Measurements from ENCODE around the gene MAP2. TPM values are rescaled to one million over a fixed set of nuclear protein-coding genes. Genes with fewer than 3 reads are reported as not detected.

The MAP2 gene
- polyA plus RNA-seq, 3 donors = 2.3 to 5.7 (median 3.0) TPM

DNA sequence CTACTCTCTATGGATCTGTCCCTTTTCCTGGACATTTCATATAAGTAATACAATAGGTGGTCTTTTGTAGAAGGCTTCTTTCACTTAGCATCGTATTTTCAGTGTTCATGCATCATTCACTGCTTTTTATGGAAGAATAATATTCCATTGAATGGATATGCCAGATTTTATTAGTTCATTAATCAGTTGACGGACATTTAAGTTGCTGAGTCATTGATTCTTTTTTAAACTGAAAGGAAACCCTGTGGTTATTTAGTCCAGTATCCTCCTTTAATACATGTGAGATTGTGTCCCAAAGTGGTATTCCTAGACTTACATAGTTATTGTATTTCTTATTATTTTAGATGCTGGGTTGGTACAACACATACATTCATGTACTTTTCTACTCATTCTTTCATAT lies 185.7 kb downstream of the MAP2 start:
- no peak overlapping the region for H3K27ac ChIP-seq (ENCODE audit: low read depth, low read length)
- 79 to 92% (median 80%) methylated on average over 2 of the region's 2 CpGs for WGBS, 3 donors

GRCh38 chr2:209610631-209611030 lies 186.8 kb downstream of the MAP2 start:
- WGBS, 3 donors = 84 to 98% (median 92%) methylated on average over 1 of the region's 1 CpG
- H3K27ac ChIP-seq (ENCODE audit: low read depth, low read length) = no peak overlapping the region

GRCh38 chr2:209613649-209614305 lies 189.9 kb downstream of the MAP2 start:
- WGBS, 3 donors = 60 to 76% (median 67%) methylated on average over 5 of the region's 5 CpGs
- no peak overlapping the region for H3K27ac ChIP-seq (ENCODE audit: low read depth, low read length)

GRCh38 chr2:209614690-209615369 lies 191.0 kb downstream of the MAP2 start:
- 40 to 64% (median 42%) methylated on average over 6 of the region's 6 CpGs for WGBS, 3 donors
- no peak overlapping the region for H3K27ac ChIP-seq (ENCODE audit: low read depth, low read length)

DNA sequence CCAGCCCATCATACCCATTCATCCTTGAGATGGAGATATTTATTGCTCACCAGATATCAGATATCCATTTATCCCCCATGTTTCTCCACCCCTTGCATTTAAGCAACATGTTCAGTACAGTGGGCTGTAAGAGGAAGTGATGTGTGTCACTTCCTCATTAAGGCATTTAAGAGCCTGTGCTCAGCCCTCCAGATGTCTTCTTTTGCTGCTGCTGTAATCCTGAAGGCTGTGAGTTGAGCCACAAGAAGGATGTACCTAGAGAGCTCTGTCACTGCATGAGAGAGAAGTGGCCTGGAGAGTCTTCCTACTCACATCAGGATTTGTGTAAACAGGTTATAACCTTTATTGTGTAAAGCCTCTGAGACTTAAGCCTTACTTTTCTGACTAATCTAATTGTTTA lies 195.9 kb downstream of the MAP2 start:
- no peak overlapping the region for H3K27ac ChIP-seq (ENCODE audit: low read depth, low read length)

GRCh38 chr2:209624192-209624938 lies 200.5 kb downstream of the MAP2 start:
- H3K27ac ChIP-seq (ENCODE audit: low read depth, low read length) = no peak overlapping the region
- 64 to 86% (median 82%) methylated on average over 4 of the region's 4 CpGs for WGBS, 3 donors

DNA sequence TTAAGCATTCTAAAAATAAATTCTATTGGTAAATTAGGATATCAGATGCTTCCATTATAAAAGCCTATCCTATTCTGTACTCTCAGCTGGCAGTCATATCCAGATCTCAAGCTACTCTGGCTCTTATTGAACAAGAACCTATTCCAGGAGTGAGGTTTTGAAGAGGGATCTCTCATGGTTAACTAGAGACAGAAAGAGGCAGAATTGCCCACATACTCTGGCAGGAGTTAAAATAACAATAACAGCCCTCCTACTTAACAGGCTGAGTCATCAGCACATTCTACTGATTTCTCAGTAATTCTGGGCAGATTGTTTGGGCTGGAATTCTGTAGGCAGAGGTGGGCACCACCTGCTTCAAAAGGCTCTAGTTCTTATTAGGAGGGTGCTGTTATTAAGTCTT lies 205.8 kb downstream of the MAP2 start:
- H3K27ac ChIP-seq (ENCODE audit: low read depth, low read length) = no peak overlapping the region

DNA sequence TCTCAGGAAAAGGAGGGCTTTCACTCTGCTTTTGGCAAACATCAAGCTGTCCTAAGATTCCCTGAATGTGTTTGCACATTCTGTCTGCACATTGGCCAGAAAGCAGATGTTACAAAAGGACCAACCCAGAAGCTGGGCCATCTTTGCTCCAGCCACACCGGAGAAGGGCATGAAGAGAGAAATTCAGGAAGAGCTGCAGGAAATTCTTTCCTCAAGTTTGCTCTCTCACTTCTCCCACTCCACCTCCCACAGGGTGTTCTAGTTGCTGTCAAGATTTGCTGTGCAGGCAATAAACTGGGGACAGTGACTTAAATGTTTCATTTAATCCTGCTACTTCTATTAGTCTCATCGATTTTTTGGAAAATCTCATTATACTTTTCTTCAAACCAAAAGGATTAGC lies 210.1 kb downstream of the MAP2 start:
- H3K27ac ChIP-seq (ENCODE audit: low read depth, low read length) = no peak overlapping the region
- WGBS, 3 donors = 69 to 80% (median 76%) methylated on average over 2 of the region's 2 CpGs

GRCh38 chr2:209636076-209636475 lies 212.2 kb downstream of the MAP2 start:
- no peak overlapping the region for H3K27ac ChIP-seq (ENCODE audit: low read depth, low read length)

DNA sequence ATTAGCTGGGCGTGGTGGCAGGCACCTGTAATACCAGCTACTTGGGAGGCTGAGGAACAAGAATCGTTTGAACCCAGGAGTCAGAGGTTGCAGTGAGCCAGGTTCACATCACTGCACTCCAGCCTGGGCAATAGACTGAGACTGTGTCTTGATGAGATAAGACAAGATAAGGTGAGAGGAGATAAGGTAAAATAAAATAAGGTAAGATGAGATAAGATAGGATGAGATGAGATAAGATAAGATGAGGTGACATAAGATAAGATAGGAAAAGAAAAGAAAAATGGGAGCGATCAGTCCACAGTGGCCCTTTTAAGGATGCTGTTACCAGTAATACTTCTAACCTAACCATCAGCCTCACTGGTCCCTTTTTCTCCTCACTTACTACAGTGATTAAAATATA lies 213.4 kb downstream of the MAP2 start:
- 78 to 83% (median 80%) methylated on average over 3 of the region's 3 CpGs for WGBS, 3 donors

DNA sequence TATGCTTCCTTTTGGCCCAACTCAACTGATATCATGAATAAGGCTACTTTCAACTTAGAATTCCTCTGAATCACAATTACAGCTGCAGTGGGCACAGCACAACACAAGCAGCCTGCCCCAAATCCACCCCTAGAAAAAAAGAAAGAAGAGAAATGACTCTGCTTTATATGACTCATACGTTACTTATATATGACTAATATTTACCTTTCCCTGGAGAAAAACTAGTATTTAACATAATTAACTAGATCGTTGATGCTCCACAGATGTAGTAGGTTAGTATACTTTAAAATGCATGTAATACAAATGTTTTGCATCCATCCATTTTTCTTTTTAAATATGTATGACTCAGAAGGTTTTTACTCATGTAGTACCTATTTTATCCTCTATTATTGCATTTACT lies 214.5 kb downstream of the MAP2 start:
- WGBS, 3 donors = 87 to 96% (median 88%) methylated on average over 2 of the region's 2 CpGs
- H3K27ac ChIP-seq (ENCODE audit: low read depth, low read length) = no peak overlapping the region

More for the DNA sequence above, 213.4 kb downstream of the MAP2 start:
- H3K27ac ChIP-seq (ENCODE audit: low read depth, low read length) = no peak overlapping the region

DNA sequence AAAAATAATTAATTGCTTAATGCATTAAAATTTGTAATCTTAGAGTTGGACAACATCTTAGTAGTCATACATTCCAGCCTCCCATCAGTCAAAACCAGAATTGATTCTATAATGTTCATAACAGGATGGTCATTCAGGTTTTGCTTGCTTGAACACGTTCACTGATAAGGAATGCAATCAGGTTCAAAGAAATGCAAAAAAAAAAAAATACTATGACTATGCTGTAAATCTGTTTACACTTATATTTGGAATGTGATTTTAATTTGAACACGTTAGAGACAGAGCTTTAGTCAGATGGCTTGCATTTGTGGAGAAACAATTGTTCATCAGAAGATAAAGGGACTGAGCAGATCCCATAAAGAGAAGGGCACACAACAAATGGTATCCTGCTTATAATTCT lies 216.5 kb downstream of the MAP2 start:
- H3K27ac ChIP-seq (ENCODE audit: low read depth, low read length) = no peak overlapping the region
- 36 to 79% (median 75%) methylated on average over 2 of the region's 2 CpGs for WGBS, 3 donors

DNA sequence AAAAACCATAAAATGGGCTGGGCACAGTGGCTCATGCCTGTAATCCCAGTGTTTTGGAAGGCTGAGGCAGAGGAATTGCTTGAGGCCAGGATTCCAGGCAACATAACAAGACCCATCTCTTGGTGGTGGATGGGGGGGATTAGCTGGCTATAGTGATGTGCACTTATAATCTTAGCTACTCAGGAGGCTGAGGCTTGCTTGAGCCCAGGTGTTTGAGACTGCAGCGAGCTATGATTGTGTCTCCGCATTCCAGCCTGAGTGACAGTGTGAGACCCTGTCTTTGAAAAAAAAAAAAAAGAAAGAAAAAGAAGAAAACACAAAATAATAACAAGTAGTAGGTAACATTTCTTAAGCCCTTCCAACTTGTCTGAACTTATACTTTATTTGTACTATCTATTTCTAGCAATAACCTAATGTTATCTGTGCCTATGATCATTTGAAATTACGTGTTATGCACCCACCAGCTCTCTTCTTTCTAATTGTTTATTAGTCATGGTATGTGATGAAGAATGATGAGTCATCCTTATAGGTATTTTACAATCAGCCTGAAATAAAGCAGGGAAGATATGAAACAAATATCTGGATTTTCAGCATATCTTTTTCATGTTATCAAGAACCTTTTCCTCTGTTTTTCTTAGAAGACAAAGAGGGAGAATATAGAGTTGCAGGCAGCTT lies 218.4 kb downstream of the MAP2 start:
- 82 to 96% (median 89%) methylated on average over 3 of the region's 3 CpGs for WGBS, 3 donors
- no peak overlapping the region for H3K27ac ChIP-seq (ENCODE audit: low read depth, low read length)

- no peak overlapping the region for H3K27ac ChIP-seq (ENCODE audit: low read depth, low read length)
These were observed 221.0 kb downstream of the MAP2 start for GRCh38 chr2:209644842-209645241.

DNA sequence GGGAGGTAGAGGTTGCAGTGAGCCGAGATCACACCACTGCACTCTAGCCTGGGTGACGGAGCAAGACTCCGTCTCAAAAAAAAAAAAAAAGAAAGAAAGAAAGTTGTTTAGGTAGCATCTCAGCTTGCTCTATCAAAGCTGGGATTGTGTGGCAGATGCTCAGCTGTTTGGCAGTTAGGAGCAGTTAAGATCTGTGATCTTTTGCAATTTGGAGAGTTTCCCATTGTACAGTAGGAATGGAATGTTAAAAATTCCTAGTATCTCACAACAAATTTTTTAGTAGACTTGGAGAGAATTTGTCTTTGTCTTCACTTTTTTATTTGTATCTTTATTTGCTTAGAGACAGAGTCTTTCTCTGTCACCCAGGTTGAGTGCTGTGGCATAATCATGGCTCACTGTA lies 224.9 kb downstream of the MAP2 start:
- WGBS, 3 donors = 64 to 87% (median 71%) methylated on average over 3 of the region's 3 CpGs
- H3K27ac ChIP-seq (ENCODE audit: low read depth, low read length) = no peak overlapping the region

DNA sequence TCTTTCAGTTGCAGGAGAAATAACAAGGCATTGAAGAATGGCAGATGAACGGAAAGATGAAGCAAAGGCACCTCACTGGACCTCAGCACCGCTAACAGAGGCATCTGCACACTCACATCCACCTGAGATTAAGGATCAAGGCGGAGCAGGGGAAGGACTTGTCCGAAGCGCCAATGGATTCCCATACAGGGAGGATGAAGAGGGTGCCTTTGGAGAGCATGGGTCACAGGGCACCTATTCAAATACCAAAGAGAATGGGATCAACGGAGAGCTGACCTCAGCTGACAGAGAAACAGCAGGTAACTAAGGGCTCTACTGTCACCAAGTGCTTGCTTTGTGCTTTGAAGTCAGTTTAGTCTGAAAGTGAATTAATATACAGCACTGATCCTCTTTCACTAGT lies 229.3 kb downstream of the MAP2 start:
- H3K27ac ChIP-seq (ENCODE audit: low read depth, low read length) = no peak overlapping the region
- 81 to 84% (median 82%) methylated on average over 6 of the region's 6 CpGs for WGBS, 3 donors

- WGBS, 3 donors = 57 to 78% (median 68%) methylated on average over 9 of the region's 9 CpGs
- H3K27ac ChIP-seq (ENCODE audit: low read depth, low read length) = no peak overlapping the region
These were observed 237.5 kb downstream of the MAP2 start for GRCh38 chr2:209661286-209661894.

DNA sequence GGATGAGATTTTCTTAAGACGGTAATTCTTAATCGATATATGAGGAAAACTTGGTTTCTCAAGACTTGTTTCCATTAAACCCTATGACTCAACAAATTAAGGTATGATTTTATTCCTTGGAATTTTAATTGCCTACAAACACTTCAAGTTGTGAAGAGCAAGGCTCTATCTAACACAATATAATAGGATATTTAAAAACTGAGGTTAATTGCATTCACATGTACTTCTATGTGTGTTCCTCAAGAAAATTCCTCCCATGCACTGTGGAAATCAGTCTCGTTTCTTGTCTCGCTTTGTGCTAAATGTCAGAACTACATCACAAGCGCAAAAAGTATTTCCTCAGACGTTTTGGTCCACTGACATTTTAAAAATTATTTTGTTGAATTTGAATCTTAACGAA lies 238.2 kb downstream of the MAP2 start:
- WGBS, 3 donors = 91 to 95% (median 92%) methylated on average over 7 of the region's 7 CpGs
- H3K27ac ChIP-seq (ENCODE audit: low read depth, low read length) = no peak overlapping the region

- WGBS, 3 donors = 35 to 55% (median 39%) methylated on average over 5 of the region's 5 CpGs
- H3K27ac ChIP-seq (ENCODE audit: low read depth, low read length) = no peak overlapping the region
These were observed 239.3 kb downstream of the MAP2 start for GRCh38 chr2:209663139-209663538.

Measured in adipose tissue (tissue), 3 donors.